ENCODE data around the gene FXYD5.

FXYD5 gene

GRCh38 chr19:35155441-35155840 lies 906 bp downstream of the FXYD5 start:
- TF ChIP-seq ZFX (IDR thresholded peaks at IDR 0.05; ENCODE audit: borderline replicate concordance) (no peak), CTCF (IDR thresholded peaks at IDR 0.05) (no peak)
- H3K27ac ChIP-seq = no peak overlapping the region

GRCh38 chr19:35155981-35156672 lies 1.6 kb downstream of the FXYD5 start:
- no peak overlapping the region for H3K27ac ChIP-seq
- no peak for TF ChIP-seq ZFX (IDR thresholded peaks at IDR 0.05; ENCODE audit: borderline replicate concordance)
- TF ChIP-seq CTCF (IDR thresholded peaks at IDR 0.05) = no peak

- no peak overlapping the region for H3K27ac ChIP-seq
- TF ChIP-seq ZFX (IDR thresholded peaks at IDR 0.05; ENCODE audit: borderline replicate concordance) (no peak), CTCF (IDR thresholded peaks at IDR 0.05) (no peak)
Observed at GRCh38 chr19:35156673-35157014, 2.1 kb downstream of the FXYD5 start.

- no peak for TF ChIP-seq ZFX (IDR thresholded peaks at IDR 0.05; ENCODE audit: borderline replicate concordance)
- TF ChIP-seq CTCF (IDR thresholded peaks at IDR 0.05) = no peak
- no peak overlapping the region for H3K27ac ChIP-seq
Observed at GRCh38 chr19:35157431-35157830, 2.9 kb downstream of the FXYD5 start.

GRCh38 chr19:35159606-35160005 lies 5.1 kb downstream of the FXYD5 start:
- no peak for TF ChIP-seq ZFX (IDR thresholded peaks at IDR 0.05; ENCODE audit: borderline replicate concordance)
- no peak for TF ChIP-seq CTCF (IDR thresholded peaks at IDR 0.05)
- H3K27ac ChIP-seq = no peak overlapping the region

- TF ChIP-seq CTCF (IDR thresholded peaks at IDR 0.05) = no peak
- no peak for TF ChIP-seq ZFX (IDR thresholded peaks at IDR 0.05; ENCODE audit: borderline replicate concordance)
- H3K27ac ChIP-seq = no peak overlapping the region
Observed at GRCh38 chr19:35160629-35161433, 6.3 kb downstream of the FXYD5 start.

GRCh38 chr19:35161434-35161743 lies 6.9 kb downstream of the FXYD5 start:
- H3K27ac ChIP-seq = no peak overlapping the region
- TF ChIP-seq CTCF (IDR thresholded peaks at IDR 0.05) = no peak
- no peak for TF ChIP-seq ZFX (IDR thresholded peaks at IDR 0.05; ENCODE audit: borderline replicate concordance)
